HepG2 (cell line): ENCODE measurements around the gene CYP4A11.
"Not testable (repeated sequence)": the region's sequence is repeated elsewhere in the genome, so short reads cannot be mapped to it uniquely, and the experiment has no call there.

Experiments
- CTCF ChIP-seq: sonication (generic); formaldehyde crosslinking; IDR thresholded peaks from 2 replicates; pipeline ENCODE4 v1.5.0; 2020; ENCODE audit warnings: mild to moderate bottlenecking, missing genetic modification reagents, moderate library complexity
- KAT8 ChIP-seq: IDR thresholded peaks from 2 replicates; pipeline ENCODE4 v1.6.1; 2016; ENCODE audit warnings: missing genetic modification reagents, missing compliant biosample characterization
- NCOA1 ChIP-seq: sonication (generic); formaldehyde crosslinking; IDR thresholded peaks from 2 replicates; pipeline ENCODE4 v1.9.0; 2021; ENCODE audit warnings: missing genetic modification reagents
- SIN3A ChIP-seq: IDR thresholded peaks from 2 replicates; pipeline ENCODE4 v1.6.1; 2011; ENCODE audit warnings: low read depth, mild to moderate bottlenecking, control low read depth, low read length, borderline replicate concordance
- SKI ChIP-seq: fragments of 450-650 bp; IDR thresholded peaks from one replicate; pipeline ENCODE4 v1.6.1; 2018; ENCODE audit warnings: mild to moderate bottlenecking; ENCODE audit not compliant: partially characterized antibody
- USF2 ChIP-seq, 2 experiments: sonication (generic) in 1 of 2; formaldehyde crosslinking in 1 of 2; IDR thresholded peaks; 2 replicates each; pipeline versions ENCODE4 v1.5.1 to v1.6.1; 2011 to 2020; ENCODE audit warnings: borderline replicate concordance in 1 of 2, low read depth in 1 of 2, low read length in 1 of 2, mild to moderate bottlenecking in 1 of 2, missing genetic modification reagents in 1 of 2, moderate library complexity in 1 of 2
- ZNF333 ChIP-seq: sonication (generic); formaldehyde crosslinking; IDR thresholded peaks from 2 replicates; pipeline ENCODE4 v1.4.0; 2020; ENCODE audit warnings: mild to moderate bottlenecking, missing genetic modification reagents, borderline replicate concordance
- ZNF619 ChIP-seq: sonication (generic); formaldehyde crosslinking; IDR thresholded peaks from 2 replicates; pipeline ENCODE4 v1.4.0; 2020; ENCODE audit warnings: mild to moderate bottlenecking, missing genetic modification reagents
- ZSCAN22 ChIP-seq: sonication (generic); formaldehyde crosslinking; IDR thresholded peaks from 2 replicates; pipeline ENCODE4 v1.4.0; 2020; ENCODE audit warnings: mild to moderate bottlenecking, missing genetic modification reagents
- TF ChIP-seq, protein P1 (sequence below): sonication (generic); formaldehyde crosslinking; IDR thresholded peaks from 2 replicates; pipeline ENCODE4 v1.5.0; 2020; ENCODE audit warnings: missing genetic modification reagents, mild to moderate bottlenecking, borderline replicate concordance

DNA sequence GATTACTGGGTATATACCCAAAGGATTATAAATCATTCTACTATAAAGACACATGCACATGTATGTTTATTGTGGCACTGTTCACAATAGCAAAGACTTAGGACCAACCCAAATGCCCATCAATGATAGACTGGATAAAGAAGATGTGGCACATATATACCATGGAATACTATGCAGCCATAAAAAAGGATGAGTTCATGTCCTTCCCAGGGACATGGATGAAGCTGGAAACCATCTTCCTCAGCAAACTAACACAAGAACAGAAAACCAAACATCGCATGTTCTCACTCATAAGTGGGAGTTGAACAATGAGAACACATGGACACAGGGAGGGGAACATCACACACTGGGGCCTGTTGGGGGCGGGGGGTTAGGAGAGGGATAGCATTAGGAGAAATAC lies 49.3 kb upstream of the CYP4A11 start:
- TF ChIP-seq KAT8 (CRISPR knock-in tag); NCOA1 (CRISPR knock-in tag); CTCF; ZSCAN22 (CRISPR knock-in tag); ZNF333 (CRISPR knock-in tag); USF2 (IDR thresholded peaks at IDR 0.05; ENCODE audit: low read depth, low read length); USF2 (CRISPR knock-in tag; IDR thresholded peaks at IDR 0.05; ENCODE audit: borderline replicate concordance); SIN3A; ZNF619 (CRISPR knock-in tag); SKI: not testable (repeated sequence)
- TF ChIP-seq, protein P1, sequence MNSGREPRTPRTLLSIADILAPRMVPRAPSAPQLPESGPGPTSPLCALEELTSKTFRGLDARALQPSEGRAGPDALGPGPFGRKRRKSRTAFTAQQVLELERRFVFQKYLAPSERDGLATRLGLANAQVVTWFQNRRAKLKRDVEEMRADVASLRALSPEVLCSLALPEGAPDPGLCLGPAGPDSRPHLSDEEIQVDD = not testable (repeated sequence)
